Cardiac muscle cell (in vitro differentiated cells and primary cell): ENCODE results near the gene SLC29A3. TPM values are rescaled to one million over a fixed set of nuclear protein-coding genes. Genes with fewer than 3 reads are reported as not detected.
A peak's percentile ranks its signal among the peaks of the same experiment; 100 is the strongest.

Experiments used
- DNase-seq, 2 donors: peaks; one replicate each; pipeline versions ENCODE4 v3.0.0 to v3.0.0-alpha.2; 2010 to 2017; ENCODE audit warnings: low read depth in 1 of 2, low spot score in 1 of 2
- H3K27ac ChIP-seq: fragments of 200-600 bp; sonication (generic); 2 replicates; pipeline ENCODE4 v1.5.1; 2016
- H3K27me3 ChIP-seq: fragments of 200-600 bp; sonication (generic); 2 replicates; pipeline ENCODE4 v1.6.0; 2016; ENCODE audit warnings: control low read depth
- H3K36me3 ChIP-seq: fragments of 200-600 bp; sonication (generic); 2 replicates; pipeline ENCODE4 v1.5.1; 2016; ENCODE audit warnings: control low read depth
- H3K4me1 ChIP-seq: fragments of 200-600 bp; sonication (generic); 2 replicates; pipeline ENCODE4 v1.8.1; 2017; ENCODE audit warnings: low read depth, mild to moderate bottlenecking, mixed run types
- H3K4me3 ChIP-seq: fragments of 200-600 bp; sonication (generic); 2 replicates; pipeline ENCODE4 v1.5.1; 2016; ENCODE audit warnings: mild to moderate bottlenecking
- H3K9me3 ChIP-seq: fragments of 200-600 bp; sonication (generic); 2 replicates; pipeline ENCODE4 v1.5.1; 2017; ENCODE audit warnings: low read depth, mild to moderate bottlenecking, control low read depth
- CTCF ChIP-seq: IDR thresholded peaks from 2 replicates; pipeline ENCODE4 v1.5.1; 2012; ENCODE audit warnings: low read depth, mild to moderate bottlenecking, low read length
- polyA plus RNA-seq: library from polyadenylated mRNA; unstranded; fragments of >200 nt; fragmentation: Nextera tagmentation; extraction: Ambion mirVana; gene quantifications from 2 replicates; pipeline ENCODE4 v1.2.1, GENCODE V29; 2016
- total RNA-seq: library from RNA; depleted of rRNA; stranded (reverse); fragments of >200 nt; gene quantifications from 2 replicates; pipeline ENCODE4 v1.2.3, GENCODE V29; 2016

Gene SLC29A3
- total and polyA plus RNA-seq, 2 experiments from 2014 or later: 3.5 to 4.0 TPM

- H3K4me3 ChIP-seq: no peak overlapping the region
- H3K4me1 ChIP-seq: peaks cover 4% of the 10 kb centered on the region
- TF ChIP-seq CTCF: no peak
- H3K9me3 ChIP-seq: no peaks in the 10 kb centered on the region
- H3K36me3 ChIP-seq: no peaks in the 10 kb centered on the region
- H3K27ac ChIP-seq: no peak overlapping the region
- peaks cover 27% of the 10 kb centered on the region for H3K27me3 ChIP-seq
- no peak for DNase-seq
Measured at GRCh38 chr10:71388583-71389310, 69.7 kb downstream of the SLC29A3 start.

- DNase-seq: no peak
- Histone ChIP-seq H3K9me3 (no peaks in the 10 kb centered on the region), H3K27me3 (peaks cover 28% of the 10 kb centered on the region), H3K27ac (no peak overlapping the region), H3K4me1 (peaks cover 4% of the 10 kb centered on the region), H3K4me3 (no peak overlapping the region), H3K36me3 (no peaks in the 10 kb centered on the region)
- no peak for TF ChIP-seq CTCF
Measured at GRCh38 chr10:71389768-71390460, 70.9 kb downstream of the SLC29A3 start.

- H3K4me3 ChIP-seq: no peak overlapping the region
- no peak for DNase-seq
- no peaks in the 10 kb centered on the region for H3K36me3 ChIP-seq
- peaks cover 4% of the 10 kb centered on the region for H3K4me1 ChIP-seq
- no peaks in the 10 kb centered on the region for H3K9me3 ChIP-seq
- no peak for TF ChIP-seq CTCF
- peaks cover 33% of the 10 kb centered on the region for H3K27me3 ChIP-seq
- no peak overlapping the region for H3K27ac ChIP-seq
Measured at GRCh38 chr10:71390461-71390835, 71.4 kb downstream of the SLC29A3 start.

- no peak for TF ChIP-seq CTCF
- Histone ChIP-seq H3K4me1 (peaks cover 4% of the 10 kb centered on the region), H3K4me3 (no peak overlapping the region), H3K27ac (no peak overlapping the region), H3K27me3 (peaks cover 37% of the 10 kb centered on the region), H3K9me3 (no peaks in the 10 kb centered on the region), H3K36me3 (no peaks in the 10 kb centered on the region)
- peak in 1 of 2 donors; percentile 22 for DNase-seq
Measured at GRCh38 chr10:71390921-71391690, 72.0 kb downstream of the SLC29A3 start.

- Histone ChIP-seq H3K36me3 (no peaks in the 10 kb centered on the region), H3K27me3 (peaks cover 42% of the 10 kb centered on the region), H3K4me3 (no peak overlapping the region), H3K27ac (no peak overlapping the region), H3K9me3 (no peaks in the 10 kb centered on the region), H3K4me1 (peaks cover 4% of the 10 kb centered on the region)
- DNase-seq: no peak
- no peak for TF ChIP-seq CTCF
Measured at GRCh38 chr10:71391701-71392100, 72.6 kb downstream of the SLC29A3 start.
